RWPE2 (cell line): ENCODE measurements around the gene LHX3.

Experiments
- ATAC-seq: fragments of 200-7000 bp; cut with Tn5 transposase; 3 replicates; pipeline ENCODE4 v1.9.1; 2021; ENCODE audit warnings: low read depth
- DNase-seq: peaks from one replicate; pipeline ENCODE4 v3.0.0-alpha.2; 2020; ENCODE audit warnings: low spot score
- H3K27ac ChIP-seq: fragments of 450-650 bp; 2 replicates; pipeline ENCODE4 v1.5.1; 2017; ENCODE audit warnings: mild to moderate bottlenecking; ENCODE audit not compliant: poor library complexity, severe bottlenecking
- H3K27me3 ChIP-seq: fragments of 250-450 bp; sonication (Bioruptor Pico); 2 replicates; pipeline ENCODE4 v1.5.1; 2021; ENCODE audit warnings: mild to moderate bottlenecking, moderate library complexity; ENCODE audit not compliant: insufficient read depth, poor library complexity, severe bottlenecking
- H3K36me3 ChIP-seq: fragments of 250-450 bp; sonication (Bioruptor Pico); 2 replicates; pipeline ENCODE4 v1.5.1; 2020; ENCODE audit warnings: low read depth, mild to moderate bottlenecking, moderate library complexity
- H3K4me1 ChIP-seq: fragments of 250-450 bp; sonication (Bioruptor Pico); 2 replicates; pipeline ENCODE4 v1.5.1; 2021; ENCODE audit warnings: mild to moderate bottlenecking, moderate library complexity; ENCODE audit not compliant: insufficient read depth, poor library complexity, severe bottlenecking
- H3K4me3 ChIP-seq: fragments of 250-450 bp; sonication (Bioruptor Pico); 2 replicates; pipeline ENCODE4 v1.5.1; 2021; ENCODE audit warnings: mild to moderate bottlenecking, moderate library complexity; ENCODE audit not compliant: severe bottlenecking
- H3K9me3 ChIP-seq: fragments of 250-450 bp; sonication (Bioruptor Pico); 2 replicates; pipeline ENCODE4 v1.5.1; 2021; ENCODE audit warnings: mild to moderate bottlenecking, moderate library complexity; ENCODE audit not compliant: severe bottlenecking
- TF ChIP-seq, protein P1 (sequence below): fragments of 450-650 bp; IDR thresholded peaks from one replicate; pipeline ENCODE4 v1.5.1; 2017; ENCODE audit warnings: mild to moderate bottlenecking, moderate library complexity; ENCODE audit not compliant: poor library complexity, severe bottlenecking

The LHX3 gene

GRCh38 chr9:136171009-136171800, 33.7 kb downstream of the LHX3 start:
- no peaks in the 10 kb centered on the region for H3K36me3 ChIP-seq
- H3K9me3 ChIP-seq: no peaks in the 10 kb centered on the region
- TF ChIP-seq, protein P1, sequence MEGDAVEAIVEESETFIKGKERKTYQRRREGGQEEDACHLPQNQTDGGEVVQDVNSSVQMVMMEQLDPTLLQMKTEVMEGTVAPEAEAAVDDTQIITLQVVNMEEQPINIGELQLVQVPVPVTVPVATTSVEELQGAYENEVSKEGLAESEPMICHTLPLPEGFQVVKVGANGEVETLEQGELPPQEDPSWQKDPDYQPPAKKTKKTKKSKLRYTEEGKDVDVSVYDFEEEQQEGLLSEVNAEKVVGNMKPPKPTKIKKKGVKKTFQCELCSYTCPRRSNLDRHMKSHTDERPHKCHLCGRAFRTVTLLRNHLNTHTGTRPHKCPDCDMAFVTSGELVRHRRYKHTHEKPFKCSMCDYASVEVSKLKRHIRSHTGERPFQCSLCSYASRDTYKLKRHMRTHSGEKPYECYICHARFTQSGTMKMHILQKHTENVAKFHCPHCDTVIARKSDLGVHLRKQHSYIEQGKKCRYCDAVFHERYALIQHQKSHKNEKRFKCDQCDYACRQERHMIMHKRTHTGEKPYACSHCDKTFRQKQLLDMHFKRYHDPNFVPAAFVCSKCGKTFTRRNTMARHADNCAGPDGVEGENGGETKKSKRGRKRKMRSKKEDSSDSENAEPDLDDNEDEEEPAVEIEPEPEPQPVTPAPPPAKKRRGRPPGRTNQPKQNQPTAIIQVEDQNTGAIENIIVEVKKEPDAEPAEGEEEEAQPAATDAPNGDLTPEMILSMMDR: no peak
- H3K27ac ChIP-seq: no peak overlapping the region
- H3K4me3 ChIP-seq: no peak overlapping the region
- H3K27me3 ChIP-seq: peaks cover 13% of the 10 kb centered on the region
- ATAC-seq (no peak; the same call in 2 of the 3 replicates), DNase-seq (no peak)
- H3K4me1 ChIP-seq: no peaks in the 10 kb centered on the region

- Histone ChIP-seq H3K27ac (no peak overlapping the region), H3K4me1 (no peaks in the 10 kb centered on the region), H3K36me3 (no peaks in the 10 kb centered on the region), H3K27me3 (peaks cover 13% of the 10 kb centered on the region), H3K9me3 (no peaks in the 10 kb centered on the region), H3K4me3 (no peak overlapping the region)
- no peak for DNase-seq
- ATAC-seq: peak; percentile 59; the same call in 2 of the 3 replicates
- TF ChIP-seq, protein P1: peak; percentile 51
Observed at GRCh38 chr9:136170006-136170901, 34.7 kb downstream of the LHX3 start.

DNA sequence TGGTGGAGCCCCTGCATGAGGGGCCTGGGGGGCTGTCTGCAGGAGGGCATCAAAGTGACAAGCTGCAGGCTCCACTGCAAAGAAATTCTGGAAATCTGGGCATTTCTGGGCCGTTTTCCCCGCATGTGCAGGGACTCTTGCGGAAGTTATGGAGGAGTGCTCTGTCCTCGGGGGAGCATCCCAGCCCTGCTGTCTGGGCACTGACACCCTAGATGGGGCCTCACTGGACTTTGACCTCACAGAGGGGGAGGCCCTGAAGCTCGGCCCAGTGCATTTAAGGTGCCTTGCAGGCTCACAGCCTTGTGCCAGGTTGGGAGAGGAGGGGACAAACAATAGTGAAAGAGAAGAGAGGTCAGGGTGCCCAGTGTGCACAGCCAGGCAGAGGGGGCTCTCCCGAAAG, 35.4 kb downstream of the LHX3 start:
- Histone ChIP-seq H3K4me1 (no peaks in the 10 kb centered on the region), H3K27me3 (peaks cover 13% of the 10 kb centered on the region), H3K36me3 (no peaks in the 10 kb centered on the region), H3K4me3 (no peak overlapping the region), H3K9me3 (no peaks in the 10 kb centered on the region), H3K27ac (no peak overlapping the region)
- no peak for ATAC-seq
- no peak for DNase-seq
- TF ChIP-seq, protein P1: no peak

DNA sequence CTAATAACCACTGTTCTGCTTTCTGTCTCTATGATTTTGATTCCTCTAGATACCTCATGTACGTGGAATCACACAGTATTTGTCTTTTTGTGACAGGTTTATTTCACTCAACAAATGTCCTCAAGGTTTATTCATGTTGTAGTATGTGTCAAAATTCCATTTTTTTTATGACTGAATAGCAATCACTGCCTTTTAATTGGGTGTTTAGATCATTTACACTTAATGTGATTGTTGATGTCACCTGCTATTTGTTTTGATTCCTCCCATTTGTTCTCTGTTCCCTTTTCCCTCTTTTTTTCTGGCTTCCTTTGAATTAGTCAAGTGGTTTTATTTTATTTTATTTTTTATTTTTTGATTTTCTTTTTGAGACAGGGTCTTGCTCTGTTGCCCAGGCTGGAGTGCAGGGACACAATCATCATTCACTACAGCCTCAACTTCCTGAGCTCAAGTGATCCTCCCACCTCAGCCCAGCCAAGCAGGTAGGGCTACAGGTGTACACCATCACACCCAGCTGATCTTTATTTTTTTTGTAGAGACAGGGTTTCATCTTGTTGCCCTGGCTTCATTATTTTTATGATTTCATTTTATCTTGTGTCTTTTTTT, 41.6 kb downstream of the LHX3 start:
- Histone ChIP-seq H3K4me1 (no peaks in the 10 kb centered on the region), H3K27me3 (peaks cover 7% of the 10 kb centered on the region), H3K36me3 (no peaks in the 10 kb centered on the region), H3K4me3 (no peak overlapping the region), H3K27ac (no peak overlapping the region), H3K9me3 (peaks cover 5% of the 10 kb centered on the region)
- TF ChIP-seq, protein P1: no peak
- ATAC-seq: no peak
- DNase-seq: no peak
